Activated naive CD4-positive, alpha-beta T cell treated with anti-CD3 and anti-CD28 coated beads, Interleukin-2, amount 50 U/mL, for 72 hours (primary cell): Measurements from ENCODE around the gene LBHD2. TPM values are rescaled to one million over a fixed set of nuclear protein-coding genes. Genes with fewer than 3 reads are reported as not detected.

Experiments used
- ATAC-seq, 2 donors: fragments of 150-1000 bp; cut with Tn5 transposase; 2 replicates each; pipeline ENCODE4 v1.10.0; 2021; ENCODE audit warnings: mild to moderate bottlenecking in 2 of 2, moderate library complexity in 2 of 2
- DNase-seq, 2 donors: peaks; one replicate each; pipeline ENCODE4 v3.0.0; 2021 to 2022; ENCODE audit warnings: low spot score in 2 of 2
- H3K27ac Mint-ChIP-seq, 2 donors: one replicate each; pipeline ENCODE4 v1.8.0; 2022; ENCODE audit warnings: mild to moderate bottlenecking in 2 of 2, mixed read lengths in 2 of 2
- H3K36me3 Mint-ChIP-seq, 2 donors: one replicate each; pipeline ENCODE4 v1.8.0; 2022; ENCODE audit warnings: mixed read lengths in 2 of 2
- H3K9me3 Mint-ChIP-seq, 2 donors: one replicate each; pipeline ENCODE4 v1.8.0; 2022; ENCODE audit warnings: mixed read lengths in 2 of 2
- total RNA-seq, 2 donors: library from RNA; stranded (reverse); gene quantifications; one replicate each; pipeline ENCODE4 v1.2.3, GENCODE V29; 2022

Gene LBHD2
- total RNA-seq, 2 donors from 2014 or later, result not detected

- no peak overlapping the region for H3K27ac Mint-ChIP-seq
Measured at GRCh38 chr14:103081951-103082350, 2.1 kb upstream of the LBHD2 start.

GRCh38 chr14:103085106-103086091 lies 1.4 kb downstream of the LBHD2 start:
- no peaks in the 10 kb centered on the region for H3K9me3 Mint-ChIP-seq
- DNase-seq (no peak), ATAC-seq (no peak)
- no peaks in the 10 kb centered on the region for H3K36me3 Mint-ChIP-seq
- H3K27ac Mint-ChIP-seq, result no peak overlapping the region

More at GRCh38 chr14:103081951-103082350, 2.1 kb upstream of the LBHD2 start:
- H3K36me3 Mint-ChIP-seq, result no peaks in the 10 kb centered on the region
- ATAC-seq (no peak), DNase-seq (no peak)
- H3K9me3 Mint-ChIP-seq, result no peaks in the 10 kb centered on the region

- Mint-ChIP-seq H3K9me3 (no peaks in the 10 kb centered on the region), H3K36me3 (no peaks in the 10 kb centered on the region), H3K27ac (no peak overlapping the region)
- ATAC-seq (no peak), DNase-seq (no peak)
Measured at GRCh38 chr14:103086771-103087342, 2.8 kb downstream of the LBHD2 start.

GRCh38 chr14:103087343-103087835 lies 3.4 kb downstream of the LBHD2 start:
- H3K27ac Mint-ChIP-seq, result no peak overlapping the region
- ATAC-seq (no peak), DNase-seq (no peak)
- H3K9me3 Mint-ChIP-seq, result no peaks in the 10 kb centered on the region
- H3K36me3 Mint-ChIP-seq, result no peaks in the 10 kb centered on the region

GRCh38 chr14:103088921-103089320 lies 4.9 kb downstream of the LBHD2 start:
- no peaks in the 10 kb centered on the region for H3K9me3 Mint-ChIP-seq
- H3K36me3 Mint-ChIP-seq, result no peaks in the 10 kb centered on the region
- no peak overlapping the region for H3K27ac Mint-ChIP-seq
- ATAC-seq (no peak), DNase-seq (no peak)

GRCh38 chr14:103089386-103090335 lies 5.7 kb downstream of the LBHD2 start:
- H3K9me3 Mint-ChIP-seq, result no peaks in the 10 kb centered on the region
- no peak for DNase-seq
- no peak for ATAC-seq
- H3K27ac Mint-ChIP-seq, result no peak overlapping the region
- no peaks in the 10 kb centered on the region for H3K36me3 Mint-ChIP-seq

GRCh38 chr14:103090481-103091020 lies 6.5 kb downstream of the LBHD2 start:
- DNase-seq, result no peak
- Mint-ChIP-seq H3K9me3 (no peaks in the 10 kb centered on the region), H3K27ac (no peak overlapping the region), H3K36me3 (no peaks in the 10 kb centered on the region)
- no peak for ATAC-seq

- ATAC-seq (peak; percentile 85 to 92), DNase-seq (peak in 1 of 2 donors; percentile 76)
- H3K27ac Mint-ChIP-seq, result no peak overlapping the region
- no peaks in the 10 kb centered on the region for H3K36me3 Mint-ChIP-seq
- H3K9me3 Mint-ChIP-seq, result no peaks in the 10 kb centered on the region
Measured at GRCh38 chr14:103091041-103091882, 7.3 kb downstream of the LBHD2 start.

- no peaks in the 10 kb centered on the region for H3K9me3 Mint-ChIP-seq
- H3K27ac Mint-ChIP-seq, result no peak overlapping the region
- ATAC-seq, result no peak
- H3K36me3 Mint-ChIP-seq, result no peaks in the 10 kb centered on the region
- DNase-seq, result no peak
Measured at GRCh38 chr14:103091883-103092222, 7.8 kb downstream of the LBHD2 start.

GRCh38 chr14:103093856-103094405 lies 9.9 kb downstream of the LBHD2 start:
- ATAC-seq (no peak), DNase-seq (no peak)
- Mint-ChIP-seq H3K9me3 (no peaks in the 10 kb centered on the region), H3K27ac (no peak overlapping the region), H3K36me3 (no peaks in the 10 kb centered on the region)

- Mint-ChIP-seq H3K27ac (no peak within 1 kb of the TSS), H3K9me3 (no peaks in the 10 kb centered on the region), H3K36me3 (no peaks in the 10 kb centered on the region)
- ATAC-seq, result no peak
- no peak for DNase-seq
Measured at GRCh38 chr14:103094406-103095209, 10.6 kb downstream of the LBHD2 start, which contains the start of gene EXOC3L4. Gene EXOC3L4 (plus strand): TSS chr14:103094725. CDS start chr14:103100220, 5,495 bp downstream.

- no peak overlapping the region for H3K27ac Mint-ChIP-seq
- no peaks in the 10 kb centered on the region for H3K36me3 Mint-ChIP-seq
- DNase-seq (no peak), ATAC-seq (no peak)
- no peaks in the 10 kb centered on the region for H3K9me3 Mint-ChIP-seq
Measured at GRCh38 chr14:103095210-103095778, 11.3 kb downstream of the LBHD2 start.

- H3K36me3 Mint-ChIP-seq, result no peaks in the 10 kb centered on the region
- DNase-seq, result no peak
- ATAC-seq, result no peak
- peak overlapping the region in 1 of 2 donors; percentile 7 for H3K27ac Mint-ChIP-seq
- no peaks in the 10 kb centered on the region for H3K9me3 Mint-ChIP-seq
Measured at GRCh38 chr14:103096387-103096786, 12.4 kb downstream of the LBHD2 start.

GRCh38 chr14:103097244-103097993 lies 13.4 kb downstream of the LBHD2 start:
- DNase-seq (no peak), ATAC-seq (no peak)
- H3K27ac Mint-ChIP-seq, result no peak overlapping the region
- no peaks in the 10 kb centered on the region for H3K36me3 Mint-ChIP-seq
- H3K9me3 Mint-ChIP-seq, result no peaks in the 10 kb centered on the region
